Fibroblast of lung (primary cell): ENCODE results near the gene KLHL10. TPM values are rescaled to one million over a fixed set of nuclear protein-coding genes. Genes with fewer than 3 reads are reported as not detected.
"Not testable (repeated sequence)": the region's sequence is repeated elsewhere in the genome, so short reads cannot be mapped to it uniquely, and the experiment has no call there.

Source experiments
- DNase-seq, 2 donors: peaks; one replicate each; pipeline versions ENCODE4 v3.0.0 to v3.0.0-alpha.2; 2010; ENCODE audit warnings: low read depth in 2 of 2
- H2AFZ ChIP-seq: 2 replicates; pipeline ENCODE4 v1.5.1; 2012; ENCODE audit warnings: low read length, control low read depth, inconsistent platforms
- H3K27ac ChIP-seq: 2 replicates; pipeline ENCODE4 v1.5.1; 2011; ENCODE audit warnings: low read length, control low read depth; ENCODE audit not compliant: insufficient read depth
- H3K27me3 ChIP-seq: 2 replicates; pipeline ENCODE4 v1.5.1; 2011; ENCODE audit warnings: mild to moderate bottlenecking, low read length; ENCODE audit not compliant: control insufficient read depth, insufficient read depth
- H3K36me3 ChIP-seq: 2 replicates; pipeline ENCODE4 v1.5.1; 2011; ENCODE audit warnings: low read length; ENCODE audit not compliant: control insufficient read depth, insufficient read depth
- H3K4me1 ChIP-seq: 2 replicates; pipeline ENCODE4 v1.5.1; 2011; ENCODE audit warnings: low read length; ENCODE audit not compliant: control insufficient read depth, insufficient read depth; ENCODE audit errors: extremely low read depth
- H3K4me2 ChIP-seq: 2 replicates; pipeline ENCODE4 v1.5.1; 2011; ENCODE audit warnings: low read length, control low read depth; ENCODE audit not compliant: insufficient read depth; ENCODE audit errors: extremely low read depth
- H3K4me3 ChIP-seq, 4 experiments: fragments of 200-600 bp in 1 of 4; sonication (generic) in 1 of 4; replicated peaks in 1 of 4; 2 replicates each; pipeline ENCODE4 v1.5.1; 2011 to 2016; ENCODE audit warnings: low read length in 4 of 4, low read depth in 3 of 4, mild to moderate bottlenecking in 3 of 4, control low read depth in 2 of 4, inconsistent platforms in 1 of 4, mixed read lengths in 1 of 4; ENCODE audit not compliant: insufficient read depth in 1 of 4; ENCODE audit errors: control extremely low read depth in 1 of 4
- H3K79me2 ChIP-seq: 2 replicates; pipeline ENCODE4 v1.5.1; 2012; ENCODE audit warnings: mild to moderate bottlenecking, low read length, inconsistent platforms; ENCODE audit not compliant: control insufficient read depth, insufficient read depth
- H3K9ac ChIP-seq: 2 replicates; pipeline ENCODE4 v1.5.1; 2011; ENCODE audit warnings: mild to moderate bottlenecking, low read length, control low read depth; ENCODE audit not compliant: insufficient read depth
- H3K9me3 ChIP-seq: 2 replicates; pipeline ENCODE4 v1.5.1; 2012; ENCODE audit warnings: low read depth, low read length; ENCODE audit not compliant: control insufficient read depth, insufficient read depth
- H4K20me1 ChIP-seq: 2 replicates; pipeline ENCODE4 v1.5.1; 2011; ENCODE audit warnings: low read length; ENCODE audit not compliant: control insufficient read depth, insufficient read depth; ENCODE audit errors: extremely low read depth
- EZH2 ChIP-seq: IDR thresholded peaks from 2 replicates; pipeline ENCODE4 v1.5.1; 2012; ENCODE audit warnings: low read length, control low read depth, mild to moderate bottlenecking; ENCODE audit errors: missing control alignments
- polyA plus RNA-seq, 2 donors: library from polyadenylated mRNA; depleted of rRNA in 1 of 2; stranded (reverse) in 1 of 2; unstranded in 1 of 2; fragments of >200 nt; gene quantifications; 2 replicates each; pipeline ENCODE4 v1.2.1, GENCODE V29; 2011 to 2012; ENCODE audit warnings: missing spikeins in 1 of 2
- total RNA-seq: library from RNA; depleted of rRNA; stranded (reverse); fragments of >200 nt; gene quantifications from 2 replicates; pipeline ENCODE4 v1.2.1, GENCODE V29; 2014
- TF ChIP-seq, protein P1 (sequence below), 2 donors: IDR thresholded peaks in 1 of 2; conservative IDR thresholded peaks in 1 of 2; 1 replicate in 1 of 2; 2 replicates in 1 of 2; pipeline ENCODE4 v1.5.1; 2011 to 2012; ENCODE audit warnings: low read length in 2 of 2, control low read depth in 1 of 2, inconsistent platforms in 1 of 2, low read depth in 1 of 2, mild to moderate bottlenecking in 1 of 2

The KLHL10 gene
- total and polyA plus RNA-seq, 2 donors (not counting 1 experiment from before 2014, with no cell fraction given), result 0.33 TPM

DNA sequence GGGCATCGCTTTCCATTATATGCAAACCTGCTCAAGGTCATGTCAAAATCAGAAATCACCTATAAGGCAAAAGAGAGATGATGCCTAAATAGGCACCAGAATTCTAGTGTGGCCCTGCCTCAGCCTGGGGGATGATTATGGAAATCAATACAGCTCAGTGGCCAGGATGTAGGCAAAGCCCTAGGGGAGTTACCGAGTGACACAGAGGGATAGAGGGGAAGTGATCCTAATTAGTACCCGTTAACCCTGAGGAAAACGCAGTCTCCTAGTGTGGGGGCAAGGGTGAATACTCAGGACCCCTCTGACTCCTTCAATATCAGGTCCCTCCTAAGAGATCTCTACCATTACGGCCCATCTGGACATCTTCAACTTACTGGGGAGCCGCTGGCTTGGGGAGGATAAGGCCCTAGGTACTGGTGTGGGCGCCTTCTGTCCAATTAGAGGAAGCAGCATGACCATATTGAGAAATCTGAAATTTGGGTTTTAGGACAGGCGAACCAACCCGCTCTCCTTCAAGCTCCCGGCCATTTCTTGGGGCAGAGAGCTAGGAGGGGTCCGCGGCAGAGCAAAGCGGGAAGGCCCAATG, 2.3 kb upstream of the KLHL10 start:
- peak overlapping the region; percentile 80 for H3K4me2 ChIP-seq
- peak in 1 of 2 donors; percentile 7 for DNase-seq
- no peaks in the 10 kb centered on the region for H3K9me3 ChIP-seq
- H3K27ac ChIP-seq, result no peak overlapping the region
- no peaks in the 10 kb centered on the region for H3K36me3 ChIP-seq
- no peaks in the 10 kb centered on the region for H3K27me3 ChIP-seq
- H4K20me1 ChIP-seq, result no peaks in the 10 kb centered on the region
- H3K4me3 ChIP-seq, result peak overlapping the region; percentile 57 to 82 (median 66)
- peaks cover 2% of the 10 kb centered on the region for H3K4me1 ChIP-seq
- peak overlapping the region; percentile 44 for H3K9ac ChIP-seq
- H3K79me2 ChIP-seq, result no peaks in the 10 kb centered on the region
- TF ChIP-seq, protein P1, sequence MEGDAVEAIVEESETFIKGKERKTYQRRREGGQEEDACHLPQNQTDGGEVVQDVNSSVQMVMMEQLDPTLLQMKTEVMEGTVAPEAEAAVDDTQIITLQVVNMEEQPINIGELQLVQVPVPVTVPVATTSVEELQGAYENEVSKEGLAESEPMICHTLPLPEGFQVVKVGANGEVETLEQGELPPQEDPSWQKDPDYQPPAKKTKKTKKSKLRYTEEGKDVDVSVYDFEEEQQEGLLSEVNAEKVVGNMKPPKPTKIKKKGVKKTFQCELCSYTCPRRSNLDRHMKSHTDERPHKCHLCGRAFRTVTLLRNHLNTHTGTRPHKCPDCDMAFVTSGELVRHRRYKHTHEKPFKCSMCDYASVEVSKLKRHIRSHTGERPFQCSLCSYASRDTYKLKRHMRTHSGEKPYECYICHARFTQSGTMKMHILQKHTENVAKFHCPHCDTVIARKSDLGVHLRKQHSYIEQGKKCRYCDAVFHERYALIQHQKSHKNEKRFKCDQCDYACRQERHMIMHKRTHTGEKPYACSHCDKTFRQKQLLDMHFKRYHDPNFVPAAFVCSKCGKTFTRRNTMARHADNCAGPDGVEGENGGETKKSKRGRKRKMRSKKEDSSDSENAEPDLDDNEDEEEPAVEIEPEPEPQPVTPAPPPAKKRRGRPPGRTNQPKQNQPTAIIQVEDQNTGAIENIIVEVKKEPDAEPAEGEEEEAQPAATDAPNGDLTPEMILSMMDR (conservative IDR thresholded peaks at IDR 0.05 in 1 of 2, IDR thresholded peaks at IDR 0.05 in 1 of 2; ENCODE audit: low read depth in 1 of 2, low read length in 2 of 2), result no peak
- TF ChIP-seq EZH2, result no peak
- no peak overlapping the region for H2AFZ ChIP-seq

DNA sequence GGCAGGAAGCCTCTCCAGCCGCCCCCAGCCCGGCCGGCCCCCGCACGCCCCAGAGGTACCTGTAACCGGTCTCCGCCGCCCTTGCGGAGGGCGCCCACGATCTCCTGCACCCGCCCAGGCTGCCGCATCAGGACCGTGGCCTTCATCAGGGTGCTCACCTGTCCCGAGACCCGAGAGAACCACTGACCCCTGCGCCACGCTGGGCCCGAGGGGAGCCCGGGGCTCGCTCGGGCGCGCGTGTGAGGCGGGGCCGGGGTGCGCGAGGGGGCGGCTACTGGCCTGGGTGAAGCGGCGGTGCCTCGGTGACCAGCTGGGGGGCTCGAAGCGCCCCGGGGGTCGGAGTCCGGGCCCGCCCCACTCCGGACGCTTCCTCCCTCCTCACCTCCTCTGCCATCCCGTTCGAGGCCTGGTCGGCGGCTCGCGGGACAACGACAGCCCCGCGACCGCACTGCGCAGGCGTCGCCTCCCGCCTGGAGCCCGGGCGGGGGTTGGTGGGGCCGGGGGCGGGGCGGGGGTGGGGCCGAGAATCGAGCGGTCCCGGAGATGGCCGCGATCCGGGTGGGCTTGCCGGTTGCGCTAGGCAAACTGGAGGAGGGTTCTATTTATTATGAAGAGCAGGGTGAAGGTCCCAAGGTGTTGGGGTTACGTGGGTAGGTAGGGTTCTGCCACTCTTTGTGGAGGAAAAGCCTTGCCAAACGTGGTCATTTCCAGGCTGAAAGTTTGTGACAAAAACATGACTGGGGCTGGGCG, 1.6 kb upstream of the KLHL10 start, which contains the start of gene NT5C3B:
NT5C3B (minus strand) TSS at position 433 of the 750 bp plus-strand sequence; CDS start at position 394, 39 bp downstream.
- Histone ChIP-seq H3K27ac (no peak within 1 kb of the TSS), H3K27me3 (no peaks in the 10 kb centered on the region), H3K4me2 (peak within 1 kb of the TSS; percentile 97), H3K9me3 (no peaks in the 10 kb centered on the region), H3K79me2 (no peaks in the 10 kb centered on the region), H3K4me1 (peaks cover 2% of the 10 kb centered on the region), H4K20me1 (no peaks in the 10 kb centered on the region), H2AFZ (peak within 1 kb of the TSS; percentile 94), H3K36me3 (no peaks in the 10 kb centered on the region), H3K4me3 (peak within 1 kb of the TSS; percentile 57 to 82 (median 67)), H3K9ac (peak within 1 kb of the TSS; percentile 44)
- peak in 1 of 2 donors; percentile 27 for DNase-seq
- TF ChIP-seq EZH2, result no peak
- TF ChIP-seq, protein P1 (conservative IDR thresholded peaks at IDR 0.05 in 1 of 2, IDR thresholded peaks at IDR 0.05 in 1 of 2; ENCODE audit: low read depth in 1 of 2, low read length in 2 of 2), result no peak

DNA sequence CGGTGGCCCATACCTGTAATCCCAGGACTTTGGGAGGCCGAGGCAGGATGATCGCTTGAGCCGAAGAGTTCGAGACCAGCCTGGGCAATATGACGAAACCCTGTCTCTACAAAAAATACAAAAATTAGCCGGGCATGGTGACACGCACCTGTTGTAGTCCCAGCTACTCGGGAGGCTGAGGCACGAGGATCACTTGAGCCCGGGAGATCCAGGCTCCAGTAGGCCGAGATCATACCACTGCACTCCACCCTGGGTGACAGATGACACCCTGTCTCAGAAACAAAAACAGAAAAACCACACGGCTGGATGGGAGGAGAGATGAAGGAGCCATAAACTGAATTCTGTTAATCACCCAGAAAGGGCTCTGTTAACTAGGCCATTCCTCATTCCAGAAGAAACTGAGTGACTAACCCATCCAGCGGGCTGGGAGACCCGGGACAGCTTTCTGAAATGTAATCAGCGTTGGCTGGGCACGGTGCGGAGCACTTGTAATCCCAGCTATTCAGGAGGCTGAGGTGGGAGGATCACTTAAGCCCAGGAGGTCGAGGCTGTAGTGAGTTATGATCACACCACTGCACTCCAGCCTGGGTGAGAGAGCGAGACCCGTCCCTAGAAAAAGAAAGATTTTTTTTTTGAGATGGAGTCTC, 952 bp upstream of the KLHL10 start:
- Histone ChIP-seq H3K9ac (no peak overlapping the region), H4K20me1 (no peaks in the 10 kb centered on the region), H2AFZ (peak overlapping the region; percentile 94), H3K4me3 (peak overlapping the region; percentile 39 to 82 (median 60)), H3K36me3 (no peaks in the 10 kb centered on the region), H3K27ac (no peak overlapping the region), H3K4me1 (peaks cover 2% of the 10 kb centered on the region), H3K9me3 (no peaks in the 10 kb centered on the region), H3K4me2 (peak overlapping the region; percentile 97), H3K79me2 (no peaks in the 10 kb centered on the region), H3K27me3 (no peaks in the 10 kb centered on the region)
- DNase-seq, result peak in 1 of 2 donors; percentile 12
- TF ChIP-seq, protein P1 (conservative IDR thresholded peaks at IDR 0.05 in 1 of 2, IDR thresholded peaks at IDR 0.05 in 1 of 2; ENCODE audit: low read depth in 1 of 2, low read length in 2 of 2), result no peak

DNA sequence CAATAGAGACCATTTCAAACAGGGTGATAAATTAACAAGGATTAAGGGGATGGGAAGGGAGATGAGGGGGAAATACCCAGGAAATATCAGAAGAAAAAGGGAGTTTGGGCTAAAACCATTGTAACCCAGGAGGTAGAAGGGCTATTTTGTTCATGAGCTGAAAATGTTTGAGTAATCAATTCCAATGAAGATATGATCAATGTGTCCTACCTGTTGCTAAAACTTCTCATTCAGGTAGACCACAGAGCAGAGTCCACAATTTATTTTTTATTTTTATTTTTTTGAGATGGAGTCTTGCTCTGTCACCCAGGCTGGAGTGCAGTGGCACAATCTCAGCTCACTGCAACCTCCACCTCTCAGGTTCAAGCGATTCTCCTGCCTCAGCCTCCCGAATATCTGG, 1.8 kb downstream of the KLHL10 start:
- not testable (repeated sequence) for H3K27me3 ChIP-seq, H3K4me2 ChIP-seq, H3K4me1 ChIP-seq, H4K20me1 ChIP-seq, H2AFZ ChIP-seq, H3K79me2 ChIP-seq, H3K36me3 ChIP-seq, DNase-seq, H3K9ac ChIP-seq, H3K9me3 ChIP-seq, H3K4me3 ChIP-seq, H3K27ac ChIP-seq
